Stimulated activated naive CD4-positive, alpha-beta T cell treated with Interleukin-2 at 50 U/mL for 16 hours (primary cell): ENCODE measurements around the gene GTSE1.
"Not testable (repeated sequence)": the region's sequence is repeated elsewhere in the genome, so short reads cannot be mapped to it uniquely, and the experiment has no call there.

ENCODE experiments used
- DNase-seq: peaks from one replicate; lab custom pipeline; 2025; lab: John Stamatoyannopoulos, UW

The GTSE1 gene

GRCh38 chr22:46294784-46295183 is 1.9 kb upstream of the GTSE1 start:
- no peak for DNase-seq

GRCh38 chr22:46295277-46295971 is 1.2 kb upstream of the GTSE1 start:
- no peak for DNase-seq

- DNase-seq = no peak
Measured at GRCh38 chr22:46297151-46297812, 612 bp downstream of the GTSE1 start.

- no peak for DNase-seq
Measured at GRCh38 chr22:46299101-46299500, 2.4 kb downstream of the GTSE1 start.

- no peak for DNase-seq
Measured at GRCh38 chr22:46300491-46300890, 3.8 kb downstream of the GTSE1 start.

- no peak for DNase-seq
Measured at GRCh38 chr22:46303347-46303965, 6.8 kb downstream of the GTSE1 start.

- no peak for DNase-seq
Measured at GRCh38 chr22:46308283-46308988, 11.8 kb downstream of the GTSE1 start.

- no peak for DNase-seq
Measured at GRCh38 chr22:46309526-46310085, 12.9 kb downstream of the GTSE1 start.

- DNase-seq = no peak
Measured at GRCh38 chr22:46312056-46312455, 15.4 kb downstream of the GTSE1 start.

- DNase-seq = not testable (repeated sequence)
Measured at GRCh38 chr22:46312848-46313247, 16.2 kb downstream of the GTSE1 start.

- DNase-seq = no peak
Measured at GRCh38 chr22:46315976-46316375, 19.3 kb downstream of the GTSE1 start.

GRCh38 chr22:46317646-46318045 is 21.0 kb downstream of the GTSE1 start:
- DNase-seq = no peak

- DNase-seq = no peak
Measured at GRCh38 chr22:46318576-46318975, 21.9 kb downstream of the GTSE1 start.

- no peak for DNase-seq
Measured at GRCh38 chr22:46319319-46319718, 22.6 kb downstream of the GTSE1 start.

- DNase-seq = no peak
Measured at GRCh38 chr22:46320166-46320710, 23.6 kb downstream of the GTSE1 start.

GRCh38 chr22:46320716-46321386 is 24.2 kb downstream of the GTSE1 start:
- no peak for DNase-seq

- no peak for DNase-seq
Measured at GRCh38 chr22:46322711-46323110, 26.0 kb downstream of the GTSE1 start.

GRCh38 chr22:46323162-46323561 is 26.5 kb downstream of the GTSE1 start:
- DNase-seq = no peak

GRCh38 chr22:46326066-46326680 is 29.5 kb downstream of the GTSE1 start:
- no peak for DNase-seq

- no peak for DNase-seq
Measured at GRCh38 chr22:46327691-46328465, 31.2 kb downstream of the GTSE1 start.
